Measurements from ENCODE around the gene RTL1. TPM values are rescaled to one million over a fixed set of nuclear protein-coding genes. Genes with fewer than 3 reads are reported as not detected.

The RTL1 gene
- total RNA-seq, 4 donors from 2014 or later: not detected

DNA sequence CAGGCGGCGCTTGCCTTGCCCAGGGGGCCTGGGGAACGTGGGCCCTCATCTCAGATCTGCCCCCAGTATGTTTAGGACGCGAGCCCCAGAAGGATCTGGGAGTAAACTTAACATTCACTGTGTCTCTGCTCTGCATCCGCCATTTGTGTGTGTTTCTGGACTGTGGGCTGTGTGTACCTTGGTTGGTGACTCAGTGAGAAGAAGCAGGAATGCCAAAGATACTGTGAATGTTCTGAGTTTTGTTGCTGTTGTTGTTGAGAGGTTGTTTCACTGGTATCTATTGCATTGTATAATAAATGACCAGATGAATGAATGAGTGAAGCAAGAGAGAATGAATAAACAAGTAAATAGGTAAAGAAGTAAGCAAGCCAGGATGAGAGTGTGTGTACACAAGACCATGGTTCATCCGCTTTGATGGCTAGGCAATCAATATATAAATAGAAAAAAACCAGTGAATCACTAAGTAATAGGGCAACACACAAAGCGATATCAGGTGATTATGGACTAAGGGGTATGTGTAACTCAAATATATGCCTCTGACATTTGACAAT lies 57.1 kb downstream of the RTL1 start:
- no peaks in the 10 kb centered on the region for H3K9me3 ChIP-seq
- H3K27me3 ChIP-seq: no peaks in the 10 kb centered on the region
- no peaks in the 10 kb centered on the region for H3K36me3 ChIP-seq
- TF ChIP-seq POLR2A (IDR thresholded peaks at IDR 0.05): no peak
- TF ChIP-seq, protein P1, sequence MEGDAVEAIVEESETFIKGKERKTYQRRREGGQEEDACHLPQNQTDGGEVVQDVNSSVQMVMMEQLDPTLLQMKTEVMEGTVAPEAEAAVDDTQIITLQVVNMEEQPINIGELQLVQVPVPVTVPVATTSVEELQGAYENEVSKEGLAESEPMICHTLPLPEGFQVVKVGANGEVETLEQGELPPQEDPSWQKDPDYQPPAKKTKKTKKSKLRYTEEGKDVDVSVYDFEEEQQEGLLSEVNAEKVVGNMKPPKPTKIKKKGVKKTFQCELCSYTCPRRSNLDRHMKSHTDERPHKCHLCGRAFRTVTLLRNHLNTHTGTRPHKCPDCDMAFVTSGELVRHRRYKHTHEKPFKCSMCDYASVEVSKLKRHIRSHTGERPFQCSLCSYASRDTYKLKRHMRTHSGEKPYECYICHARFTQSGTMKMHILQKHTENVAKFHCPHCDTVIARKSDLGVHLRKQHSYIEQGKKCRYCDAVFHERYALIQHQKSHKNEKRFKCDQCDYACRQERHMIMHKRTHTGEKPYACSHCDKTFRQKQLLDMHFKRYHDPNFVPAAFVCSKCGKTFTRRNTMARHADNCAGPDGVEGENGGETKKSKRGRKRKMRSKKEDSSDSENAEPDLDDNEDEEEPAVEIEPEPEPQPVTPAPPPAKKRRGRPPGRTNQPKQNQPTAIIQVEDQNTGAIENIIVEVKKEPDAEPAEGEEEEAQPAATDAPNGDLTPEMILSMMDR (IDR thresholded peaks at IDR 0.05): no peak
- DNase-seq: peak in 1 of 3 donors; percentile 8
- no peak overlapping the region for H3K27ac ChIP-seq
- H3K4me3 ChIP-seq: no peak overlapping the region
- no peaks in the 10 kb centered on the region for H3K4me1 ChIP-seq

DNA sequence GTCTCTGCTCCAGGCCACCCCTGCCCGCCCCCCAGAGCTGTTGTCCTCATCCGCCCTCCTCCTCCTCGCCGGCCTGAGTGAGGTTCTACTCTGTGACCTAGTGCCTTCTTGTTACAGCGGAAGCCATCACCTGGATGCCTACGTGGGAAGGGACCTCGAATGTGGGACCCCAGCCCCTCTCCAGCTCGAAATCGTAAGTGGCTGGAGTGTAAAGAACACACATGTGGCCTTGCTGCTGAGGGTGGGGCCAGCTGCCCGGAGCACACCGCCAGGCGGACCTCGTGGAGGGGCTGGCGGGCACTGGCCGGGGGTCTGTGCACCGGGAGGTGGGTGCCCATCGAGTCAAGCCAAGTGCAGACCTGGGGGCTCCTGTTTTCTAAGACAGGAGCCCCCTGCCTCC lies 58.2 kb downstream of the RTL1 start:
- TF ChIP-seq, protein P1 (IDR thresholded peaks at IDR 0.05): no peak
- TF ChIP-seq POLR2A (IDR thresholded peaks at IDR 0.05): no peak
- Histone ChIP-seq H3K4me3 (no peak overlapping the region), H3K9me3 (no peaks in the 10 kb centered on the region), H3K27me3 (no peaks in the 10 kb centered on the region), H3K4me1 (no peaks in the 10 kb centered on the region), H3K36me3 (no peaks in the 10 kb centered on the region), H3K27ac (no peak overlapping the region)
- peak in 1 of 3 donors; percentile 9 for DNase-seq

DNA sequence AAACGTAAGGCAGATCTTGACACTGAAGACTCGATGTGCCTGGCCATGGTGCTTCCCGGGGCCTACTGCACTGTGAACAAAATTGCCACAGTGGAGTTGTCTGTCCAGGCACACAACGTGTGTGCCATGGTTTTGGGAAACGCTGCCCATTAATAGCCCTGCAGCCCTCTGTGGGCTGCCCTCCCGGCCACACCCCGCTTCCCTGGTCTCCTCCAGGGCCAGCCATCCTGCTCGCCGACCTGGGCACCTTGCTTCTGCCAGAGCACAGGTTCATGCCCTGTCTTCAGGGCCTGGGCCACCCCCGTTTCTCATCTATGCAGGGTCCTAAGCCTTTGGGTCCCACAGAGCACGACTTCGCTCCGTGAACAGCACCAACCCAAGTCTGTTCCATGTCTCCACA lies 58.7 kb downstream of the RTL1 start:
- H3K36me3 ChIP-seq: no peaks in the 10 kb centered on the region
- H3K27ac ChIP-seq: no peak overlapping the region
- no peak for DNase-seq
- H3K4me3 ChIP-seq: no peak overlapping the region
- H3K9me3 ChIP-seq: no peaks in the 10 kb centered on the region
- TF ChIP-seq POLR2A (IDR thresholded peaks at IDR 0.05): no peak
- TF ChIP-seq, protein P1 (IDR thresholded peaks at IDR 0.05): no peak
- no peaks in the 10 kb centered on the region for H3K27me3 ChIP-seq
- H3K4me1 ChIP-seq: no peaks in the 10 kb centered on the region

DNA sequence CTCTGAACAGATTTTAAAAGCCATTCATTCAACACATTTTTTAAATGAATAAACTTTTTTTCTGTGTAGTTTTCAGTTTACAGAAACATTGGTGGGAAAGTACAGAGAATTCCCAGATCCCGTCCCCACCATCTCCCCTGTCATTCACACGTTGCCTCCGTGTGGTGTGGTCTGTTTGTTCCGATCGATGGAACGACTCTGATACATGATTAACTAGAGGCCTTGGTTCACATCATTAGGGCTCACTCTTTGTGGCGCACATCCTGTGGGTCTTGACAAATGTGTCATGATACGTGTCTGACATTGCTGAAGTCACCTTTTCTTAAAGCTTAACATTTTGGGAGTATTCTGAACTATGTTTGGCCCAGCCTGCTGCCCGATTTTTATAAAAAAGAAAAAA lies 59.1 kb downstream of the RTL1 start:
- TF ChIP-seq, protein P1 (IDR thresholded peaks at IDR 0.05): no peak
- no peak for TF ChIP-seq POLR2A (IDR thresholded peaks at IDR 0.05)
- Histone ChIP-seq H3K4me3 (no peak overlapping the region), H3K4me1 (no peaks in the 10 kb centered on the region), H3K9me3 (no peaks in the 10 kb centered on the region), H3K36me3 (no peaks in the 10 kb centered on the region), H3K27me3 (no peaks in the 10 kb centered on the region), H3K27ac (no peak overlapping the region)
- DNase-seq: no peak

DNA sequence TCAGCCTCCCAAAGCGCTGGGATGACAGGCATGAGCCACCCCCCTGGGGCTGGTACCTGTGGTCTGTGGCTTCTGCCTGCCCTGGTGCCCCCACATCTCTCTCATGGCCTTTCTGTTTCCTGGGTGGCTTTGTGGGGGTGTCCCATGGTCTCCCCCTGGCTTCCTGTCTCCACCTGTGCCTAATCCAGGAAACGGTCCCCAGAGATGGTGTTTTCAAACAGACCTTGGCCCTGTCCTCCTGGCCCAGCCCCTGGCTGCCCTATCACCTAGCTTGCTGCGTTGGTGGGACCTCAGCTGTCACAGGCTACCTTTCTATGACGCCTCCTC lies 59.5 kb downstream of the RTL1 start:
- Histone ChIP-seq H3K9me3 (no peaks in the 10 kb centered on the region), H3K36me3 (no peaks in the 10 kb centered on the region), H3K27ac (no peak overlapping the region), H3K27me3 (no peaks in the 10 kb centered on the region), H3K4me1 (no peaks in the 10 kb centered on the region), H3K4me3 (no peak overlapping the region)
- TF ChIP-seq, protein P1 (IDR thresholded peaks at IDR 0.05): no peak
- no peak for TF ChIP-seq POLR2A (IDR thresholded peaks at IDR 0.05)
- peak in 1 of 3 donors; percentile 10 for DNase-seq

DNA sequence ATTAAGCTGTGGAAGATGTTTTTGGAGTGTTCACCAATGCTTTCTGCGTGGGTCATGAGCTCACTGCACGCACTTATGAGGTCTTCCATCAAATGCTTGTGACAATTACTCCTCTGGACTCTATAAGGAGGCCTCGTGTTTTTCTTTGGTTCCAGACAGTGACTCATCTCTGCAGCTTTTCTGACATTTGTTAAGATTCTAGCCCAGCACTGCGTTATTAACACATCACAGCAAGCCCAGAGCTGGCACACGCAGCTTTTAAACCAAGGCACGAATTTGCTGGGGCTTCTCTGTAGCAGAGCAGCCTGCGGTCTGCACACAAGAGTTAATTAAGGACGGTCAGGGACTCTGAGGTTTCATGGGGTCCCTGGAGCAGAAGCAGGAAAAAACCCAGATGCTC lies 60.7 kb downstream of the RTL1 start:
- DNase-seq: peak in 1 of 3 donors; percentile 15
- H3K27ac ChIP-seq: no peak overlapping the region

More for the DNA sequence above, 60.7 kb downstream of the RTL1 start:
- no peak overlapping the region for H3K4me3 ChIP-seq
- no peaks in the 10 kb centered on the region for H3K27me3 ChIP-seq
- TF ChIP-seq POLR2A (IDR thresholded peaks at IDR 0.05): no peak
- TF ChIP-seq, protein P1 (IDR thresholded peaks at IDR 0.05): no peak
- H3K9me3 ChIP-seq: no peaks in the 10 kb centered on the region
- no peaks in the 10 kb centered on the region for H3K4me1 ChIP-seq
- H3K36me3 ChIP-seq: no peaks in the 10 kb centered on the region

All from Peyer's patch (tissue), 4 donors.